Glomerular visceral epithelial cell (primary cell): ENCODE results near the gene SUGT1.
A peak's percentile ranks its signal among the peaks of the same experiment; 100 is the strongest.
"Not testable (repeated sequence)": the region's sequence is repeated elsewhere in the genome, so short reads cannot be mapped to it uniquely, and the experiment has no call there.

Experiments used
- DNase-seq: peaks from one replicate; pipeline ENCODE4 v3.0.0-alpha.2; 2016; ENCODE audit errors: extremely low spot score

Gene SUGT1

DNA sequence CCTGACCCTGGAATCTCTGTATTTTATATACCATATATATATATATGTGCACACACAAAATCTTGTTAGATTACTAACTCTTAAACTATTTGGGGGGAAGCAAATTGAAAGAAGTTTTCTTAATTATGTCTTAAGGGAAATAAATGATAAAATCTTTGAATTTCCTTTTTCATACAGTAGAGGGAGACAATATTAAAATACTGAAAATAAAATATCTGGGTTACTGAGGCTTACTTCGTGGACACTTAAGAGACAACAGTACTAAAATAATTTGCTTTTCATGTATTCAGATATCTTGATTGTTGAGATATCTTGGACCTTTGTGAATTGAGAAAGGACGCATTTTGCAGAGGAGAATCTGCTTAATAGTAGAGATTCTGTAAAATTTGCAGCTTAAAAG lies 17.0 kb downstream of the SUGT1 start:
- DNase-seq, result no peak

DNA sequence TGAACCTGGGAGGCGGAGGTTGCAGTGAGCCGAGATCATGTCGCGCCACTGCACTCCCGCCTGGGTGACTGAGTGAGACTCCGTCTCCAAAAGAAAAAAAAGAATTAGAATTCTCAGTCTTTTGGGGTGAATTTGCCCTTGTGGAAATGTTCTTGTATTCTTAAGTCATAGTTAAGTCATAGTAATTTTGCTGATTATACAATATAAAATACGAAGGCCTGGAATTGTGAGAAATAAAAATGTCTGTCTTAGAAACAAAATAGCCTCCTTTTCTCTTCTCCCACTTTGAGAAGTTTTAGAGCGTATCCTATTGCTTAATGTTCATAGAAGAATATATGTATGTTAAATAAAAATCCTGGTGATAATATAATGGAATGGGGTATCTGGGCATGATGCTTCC lies 18.1 kb downstream of the SUGT1 start:
- DNase-seq, result no peak

- DNase-seq, result no peak
Measured at GRCh38 chr13:52673465-52673864, 20.8 kb downstream of the SUGT1 start.

DNA sequence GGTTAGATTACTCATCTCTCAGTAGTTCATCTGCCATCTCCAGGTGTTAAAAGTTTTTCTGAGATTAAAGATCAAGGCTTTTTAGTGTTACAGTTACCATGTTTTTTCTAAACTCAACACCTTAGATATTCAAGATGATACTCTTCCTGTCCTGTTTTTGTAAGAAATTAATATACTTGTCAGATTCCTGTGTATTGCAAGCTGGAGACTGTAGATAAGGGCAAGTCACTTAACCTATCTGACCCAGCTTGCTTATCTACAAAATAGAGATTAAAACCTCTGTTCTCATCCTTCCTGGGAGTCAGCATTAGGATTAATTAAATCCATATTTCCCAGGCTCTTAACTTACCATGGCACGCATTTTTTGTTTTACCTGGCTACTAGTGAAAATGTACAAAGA lies 25.2 kb downstream of the SUGT1 start:
- no peak for DNase-seq

- DNase-seq, result peak; percentile 51
Measured at GRCh38 chr13:52685806-52686205, 33.2 kb downstream of the SUGT1 start.

DNA sequence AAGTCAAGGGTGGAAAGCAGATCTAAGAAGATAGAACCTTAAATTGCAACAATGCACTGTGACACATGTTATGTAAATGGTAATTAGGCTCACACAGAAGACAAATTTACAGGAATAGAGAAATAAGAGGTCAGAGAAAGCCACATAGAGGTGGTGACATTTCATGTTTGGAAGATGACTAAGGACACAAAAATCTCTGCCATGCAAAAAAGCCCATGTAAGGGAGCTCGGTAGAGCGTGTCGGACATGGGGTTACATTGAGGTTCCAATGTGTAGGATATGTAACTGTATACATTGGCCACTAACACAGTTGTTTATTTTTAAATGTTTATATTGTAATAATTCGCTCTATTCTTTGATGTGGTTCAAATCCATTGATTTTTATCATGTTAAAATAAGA lies 33.7 kb downstream of the SUGT1 start:
- peak; percentile 57 for DNase-seq

DNA sequence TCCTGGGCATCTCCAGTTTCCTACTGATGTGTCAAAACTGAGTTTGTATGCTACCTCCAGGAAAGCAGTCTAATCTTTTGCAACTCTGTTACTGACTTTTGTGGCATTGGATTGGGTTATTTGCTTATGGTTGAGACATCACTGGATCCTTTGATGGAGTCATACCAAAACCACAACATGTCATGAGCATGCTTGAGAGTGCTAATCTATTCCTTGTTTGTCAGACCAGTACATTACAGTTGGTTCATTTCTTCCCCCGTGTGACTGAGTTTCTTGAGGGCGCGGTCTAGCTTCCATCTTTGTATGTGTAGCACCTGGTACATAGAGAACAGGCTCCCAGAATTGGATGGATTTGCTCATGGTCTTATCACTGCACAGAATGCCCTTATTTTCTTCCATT lies 43.2 kb downstream of the SUGT1 start:
- no peak for DNase-seq

DNA sequence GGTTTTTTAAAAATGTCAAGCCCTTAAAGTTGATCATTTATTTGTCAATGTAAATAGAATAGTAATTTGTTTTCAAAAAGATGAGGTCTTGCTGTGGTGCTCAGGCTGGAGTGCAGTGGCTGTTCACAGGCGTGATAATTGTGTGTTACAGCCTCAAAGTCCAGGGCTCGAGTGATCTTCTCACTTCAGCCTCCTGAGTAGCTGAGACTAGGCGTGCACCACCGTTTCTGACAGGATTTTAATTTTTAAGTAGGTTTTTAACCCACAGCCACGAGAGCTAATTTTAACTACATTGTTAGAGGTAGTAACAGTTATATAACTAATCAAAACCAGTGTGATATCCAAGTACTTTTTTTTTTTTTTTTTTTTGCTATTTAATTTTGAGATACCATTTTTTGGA lies 43.9 kb downstream of the SUGT1 start:
- DNase-seq, result no peak

DNA sequence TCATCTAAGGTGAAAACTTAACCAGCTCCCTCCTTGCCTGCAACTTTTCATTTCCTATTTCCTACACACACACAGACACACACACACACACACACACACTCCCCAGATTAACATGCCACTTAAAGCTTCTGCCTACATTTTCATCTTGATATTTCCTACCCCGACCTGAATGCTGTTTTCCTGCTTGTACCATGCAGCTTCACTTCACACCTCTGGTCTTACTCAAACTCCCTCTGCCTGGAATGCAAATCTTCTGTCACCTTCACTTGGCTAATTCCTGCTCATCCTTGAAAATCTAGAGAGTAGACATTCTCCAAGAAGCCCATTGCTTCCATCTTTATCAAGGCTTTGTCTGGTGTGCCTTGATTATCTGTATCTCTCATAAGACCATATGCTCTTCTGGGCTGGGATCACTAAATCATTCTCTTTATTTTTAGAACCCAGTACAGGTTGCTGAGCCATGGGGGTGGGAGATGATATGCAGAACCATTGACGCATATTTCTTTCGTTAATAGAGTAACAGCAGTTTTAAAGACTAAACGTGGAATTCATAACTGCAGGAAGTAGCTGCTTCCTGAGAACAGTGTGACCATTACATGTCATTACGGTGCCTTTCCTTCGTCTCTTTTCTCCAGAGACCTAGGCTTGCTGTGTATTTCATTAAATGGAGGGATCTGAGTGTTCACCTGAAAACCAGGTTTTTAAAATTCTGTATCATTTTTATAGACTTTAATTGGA lies 49.3 kb downstream of the SUGT1 start:
- no peak for DNase-seq

- DNase-seq, result no peak
Measured at GRCh38 chr13:52703482-52703881, 50.8 kb downstream of the SUGT1 start.

DNA sequence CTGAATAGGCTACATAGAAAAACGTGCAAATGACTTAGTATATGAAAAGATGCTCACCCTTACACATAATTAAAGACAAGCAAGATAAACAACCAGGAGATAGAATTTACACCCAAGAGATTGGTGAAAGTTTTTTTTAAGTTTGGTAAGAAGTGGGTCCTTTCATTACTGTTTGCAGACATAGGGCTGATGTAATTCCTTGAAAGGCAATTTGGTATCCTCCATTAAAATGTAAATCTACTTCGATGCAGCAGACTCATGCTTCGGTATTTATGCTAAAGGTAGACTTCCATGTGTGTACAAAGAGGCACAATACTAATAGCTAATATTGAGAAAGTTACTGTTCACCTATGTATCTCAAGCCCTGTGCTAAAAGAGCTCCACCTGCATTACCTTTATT lies 53.4 kb downstream of the SUGT1 start:
- DNase-seq, result no peak

DNA sequence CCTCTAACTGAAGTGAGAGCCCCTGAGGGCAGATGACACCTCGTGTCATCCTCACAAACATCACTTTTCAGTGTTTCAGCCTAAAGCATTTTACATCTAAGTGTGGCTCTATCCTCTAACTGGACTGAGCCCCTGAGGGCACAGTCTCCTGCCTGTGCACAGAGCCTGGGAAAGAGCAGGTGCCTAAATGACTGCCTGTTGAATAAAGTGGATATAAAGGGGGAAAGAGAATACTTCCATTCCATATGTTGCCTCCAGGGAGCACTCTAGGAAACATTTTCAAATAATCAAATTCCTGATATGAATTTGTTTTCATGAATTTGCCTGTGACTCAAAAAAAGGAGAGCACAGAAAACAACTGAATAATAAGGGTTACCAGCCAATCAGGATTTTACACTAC lies 54.7 kb downstream of the SUGT1 start:
- DNase-seq, result no peak

- not testable (repeated sequence) for DNase-seq
Measured at GRCh38 chr13:52708266-52708665, 55.6 kb downstream of the SUGT1 start.

DNA sequence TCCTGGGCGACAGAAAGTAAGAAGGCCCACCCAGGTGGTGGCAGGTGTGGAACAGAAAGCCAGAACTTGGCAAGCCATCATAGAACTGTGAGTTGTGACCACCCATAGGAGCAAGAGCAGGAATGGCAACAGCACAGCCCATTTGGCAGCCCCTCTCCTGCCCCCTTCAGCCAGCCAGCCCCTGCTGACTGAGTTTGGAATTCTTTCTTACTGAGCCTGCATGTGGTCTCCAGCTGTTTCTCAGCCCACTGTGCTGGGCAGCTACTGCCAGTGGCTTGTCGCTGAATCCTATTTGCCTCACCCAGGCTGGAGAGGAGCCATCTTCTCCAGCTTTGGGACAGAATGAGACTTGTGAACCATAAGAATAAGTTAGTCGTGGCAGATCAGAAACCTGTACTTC lies 58.6 kb downstream of the SUGT1 start:
- no peak for DNase-seq

- no peak for DNase-seq
Measured at GRCh38 chr13:52712385-52712784, 59.7 kb downstream of the SUGT1 start.

- no peak for DNase-seq
Measured at GRCh38 chr13:52713894-52714293, 61.3 kb downstream of the SUGT1 start.

GRCh38 chr13:52720904-52721303 lies 68.3 kb downstream of the SUGT1 start:
- DNase-seq, result not testable (repeated sequence)

DNA sequence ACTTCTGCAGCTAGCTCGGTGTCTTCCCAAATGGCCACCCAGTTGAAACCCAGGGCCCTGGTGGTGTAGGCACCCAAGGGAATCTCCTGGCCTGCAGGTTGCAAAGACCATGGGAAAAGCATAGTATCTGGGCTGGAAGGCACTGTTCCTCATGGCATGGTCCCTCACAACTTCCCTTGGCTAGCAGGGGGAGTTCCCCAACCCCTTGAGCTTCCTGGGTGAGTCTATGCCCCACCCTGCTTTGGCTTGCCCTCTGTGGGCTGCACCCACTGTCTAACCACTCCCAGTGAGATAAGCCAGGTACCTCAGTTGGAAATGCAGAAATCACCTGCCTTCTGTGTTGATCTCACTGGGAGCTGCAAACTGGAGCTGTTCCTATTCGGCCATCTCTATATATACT lies 68.7 kb downstream of the SUGT1 start:
- DNase-seq, result not testable (repeated sequence)

DNA sequence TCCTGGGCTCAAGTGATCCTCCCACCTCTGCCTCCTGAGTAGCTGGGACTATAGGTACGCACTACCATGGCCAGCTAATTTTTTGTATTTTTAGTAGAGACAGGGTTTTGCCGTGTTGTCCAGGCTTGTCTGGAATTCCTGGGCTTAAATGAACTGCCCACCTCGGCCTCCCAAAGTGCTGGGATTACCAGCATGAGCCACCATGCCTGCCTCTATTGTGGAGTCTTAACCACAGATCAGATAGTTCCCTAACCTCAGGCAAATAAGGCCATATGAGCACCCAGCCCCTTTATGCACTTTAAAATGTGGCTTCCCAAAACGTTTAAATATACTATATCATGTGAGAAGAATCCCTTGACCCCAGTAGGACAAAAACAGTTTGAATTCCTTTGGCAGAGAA lies 70.5 kb downstream of the SUGT1 start:
- DNase-seq, result no peak

DNA sequence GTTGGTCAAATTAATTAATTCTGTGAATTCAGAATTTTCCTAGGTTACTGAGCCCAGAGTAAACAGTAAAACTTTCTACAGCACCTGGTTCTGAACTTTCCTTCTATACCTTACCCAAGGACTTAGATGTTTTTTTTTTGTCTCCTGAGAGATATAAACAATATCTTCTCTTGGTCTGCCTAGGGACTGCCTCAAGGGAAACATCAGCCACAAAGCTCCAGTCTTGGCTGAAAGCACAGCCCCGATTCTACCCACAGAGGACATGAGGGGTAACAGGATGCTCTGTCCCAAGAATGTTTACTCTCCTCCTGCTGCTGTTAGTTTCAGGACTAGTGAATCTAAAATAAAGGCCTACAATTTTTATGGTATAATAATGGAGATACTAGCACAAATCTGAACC lies 72.7 kb downstream of the SUGT1 start:
- no peak for DNase-seq

DNA sequence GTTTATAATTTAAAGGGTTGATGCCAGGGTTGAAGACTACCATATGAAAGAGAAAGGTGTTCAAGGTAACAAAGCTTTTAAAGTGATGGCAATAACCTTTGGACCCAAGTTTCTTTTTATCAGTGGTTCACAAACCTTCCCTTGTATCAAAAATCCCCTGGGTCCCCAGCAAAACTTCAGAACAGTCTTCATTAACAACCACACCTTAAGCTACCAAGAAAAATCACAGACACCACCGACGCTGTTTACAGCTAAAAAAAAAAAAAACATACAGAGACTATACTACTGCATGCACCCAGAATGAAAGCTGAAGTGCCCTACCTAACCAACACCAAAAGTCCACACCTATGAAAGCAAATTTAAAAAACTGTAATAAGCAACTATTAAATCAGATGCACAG lies 73.6 kb downstream of the SUGT1 start:
- no peak for DNase-seq

DNA sequence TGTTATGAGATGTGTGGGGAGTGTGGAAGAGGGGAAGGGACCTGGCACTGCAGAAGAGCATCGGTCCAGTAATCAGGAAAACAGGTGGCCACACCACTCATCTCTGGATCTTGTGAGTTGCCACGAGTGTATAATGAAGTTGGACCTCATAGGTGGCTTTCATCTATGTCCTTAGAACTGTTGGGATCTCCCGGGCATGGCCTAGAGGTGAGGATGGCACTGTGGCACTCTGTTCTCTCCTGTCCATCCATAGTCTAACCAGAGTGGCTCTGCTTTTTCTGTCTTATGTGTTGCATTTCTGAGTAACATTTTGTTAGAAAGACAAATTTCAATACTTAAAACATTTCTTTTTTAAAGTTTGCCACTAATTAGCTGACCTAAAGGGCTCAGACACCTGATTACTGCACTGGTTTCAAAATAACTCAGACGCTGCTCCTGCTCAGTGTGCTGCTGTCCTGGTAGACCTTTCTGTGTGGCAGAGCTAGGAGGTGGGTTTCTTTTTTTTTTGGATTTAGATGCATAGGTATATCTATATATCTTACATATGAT lies 81.5 kb downstream of the SUGT1 start:
- no peak for DNase-seq

- DNase-seq, result no peak
Measured at GRCh38 chr13:52736891-52737290, 84.3 kb downstream of the SUGT1 start.

- DNase-seq, result no peak
Measured at GRCh38 chr13:52737451-52737850, 84.8 kb downstream of the SUGT1 start.
